GM18870 (cell line): ENCODE data around the gene RSAD1.
"Not testable (repeated sequence)": the region's sequence is repeated elsewhere in the genome, so short reads cannot be mapped to it uniquely, and the experiment has no call there.

Experiments
- ATAC-seq: cut with Tn5 transposase; IDR thresholded peaks from one replicate; pipeline ENCODE4 v1.9.1; 2021; ENCODE audit warnings: moderate library complexity; ENCODE audit not compliant: unreplicated experiment

The RSAD1 gene

GRCh38 chr17:50471009-50471905 lies 7.4 kb upstream of the RSAD1 start:
- no peak for ATAC-seq

GRCh38 chr17:50472286-50472685 lies 6.4 kb upstream of the RSAD1 start:
- ATAC-seq, result no peak

GRCh38 chr17:50472761-50473161 lies 5.9 kb upstream of the RSAD1 start:
- ATAC-seq, result not testable (repeated sequence)

- ATAC-seq, result no peak
Observed at GRCh38 chr17:50473901-50474300, 4.8 kb upstream of the RSAD1 start.

- ATAC-seq, result no peak
Observed at GRCh38 chr17:50474523-50474922, 4.1 kb upstream of the RSAD1 start.

GRCh38 chr17:50475362-50475761 lies 3.3 kb upstream of the RSAD1 start:
- no peak for ATAC-seq

- not testable (repeated sequence) for ATAC-seq
Observed at GRCh38 chr17:50475775-50476544, 2.7 kb upstream of the RSAD1 start.

GRCh38 chr17:50476545-50477315 lies 1.9 kb upstream of the RSAD1 start:
- no peak for ATAC-seq

- ATAC-seq, result no peak
Observed at GRCh38 chr17:50477976-50478375, 684 bp upstream of the RSAD1 start.

- ATAC-seq, result no peak
Observed at GRCh38 chr17:50479522-50480141, 972 bp downstream of the RSAD1 start.

- ATAC-seq, result no peak
Observed at GRCh38 chr17:50480142-50480764, 1.6 kb downstream of the RSAD1 start.

GRCh38 chr17:50480854-50481490 lies 2.3 kb downstream of the RSAD1 start:
- no peak for ATAC-seq

- no peak for ATAC-seq
Observed at GRCh38 chr17:50481648-50482047, 3.0 kb downstream of the RSAD1 start.

- ATAC-seq, result no peak
Observed at GRCh38 chr17:50482110-50482509, 3.5 kb downstream of the RSAD1 start.

- peak; percentile 43 for ATAC-seq
Observed at GRCh38 chr17:50482516-50482915, 3.9 kb downstream of the RSAD1 start.

GRCh38 chr17:50483266-50483665 lies 4.6 kb downstream of the RSAD1 start:
- ATAC-seq, result no peak

- no peak for ATAC-seq
Observed at GRCh38 chr17:50484386-50485155, 5.9 kb downstream of the RSAD1 start.

GRCh38 chr17:50487213-50488096 lies 8.8 kb downstream of the RSAD1 start:
- ATAC-seq, result no peak
